Measurements from ENCODE around the gene TRANK1.

Gene TRANK1

GRCh38 chr3:36826240-36826639 is 118.6 kb downstream of the TRANK1 start:
- no peak for ATAC-seq
- TF ChIP-seq ZNF8 (CRISPR knock-in tag; IDR thresholded peaks at IDR 0.05) (no peak), RARB (CRISPR knock-in tag; IDR thresholded peaks at IDR 0.05) (no peak), TOX (CRISPR knock-in tag; IDR thresholded peaks at IDR 0.05; ENCODE audit: borderline replicate concordance) (no peak), ISL1 (CRISPR knock-in tag; IDR thresholded peaks at IDR 0.05) (no peak), GLIS3 (CRISPR knock-in tag; IDR thresholded peaks at IDR 0.05) (no peak), OSR1 (CRISPR knock-in tag; IDR thresholded peaks at IDR 0.05) (no peak), ZC3H10 (CRISPR knock-in tag; IDR thresholded peaks at IDR 0.05) (no peak), ZNF70 (CRISPR knock-in tag; IDR thresholded peaks at IDR 0.05) (no peak), ZFP3 (CRISPR knock-in tag; IDR thresholded peaks at IDR 0.05) (no peak), PPARA (CRISPR knock-in tag; IDR thresholded peaks at IDR 0.05; ENCODE audit: borderline replicate concordance) (no peak), ZNF565 (CRISPR knock-in tag; conservative IDR thresholded peaks at IDR 0.05; ENCODE audit: low read depth) (no peak), PATZ1 (CRISPR knock-in tag; IDR thresholded peaks at IDR 0.05; ENCODE audit: borderline replicate concordance) (no peak)
- TF ChIP-seq, protein P1, sequence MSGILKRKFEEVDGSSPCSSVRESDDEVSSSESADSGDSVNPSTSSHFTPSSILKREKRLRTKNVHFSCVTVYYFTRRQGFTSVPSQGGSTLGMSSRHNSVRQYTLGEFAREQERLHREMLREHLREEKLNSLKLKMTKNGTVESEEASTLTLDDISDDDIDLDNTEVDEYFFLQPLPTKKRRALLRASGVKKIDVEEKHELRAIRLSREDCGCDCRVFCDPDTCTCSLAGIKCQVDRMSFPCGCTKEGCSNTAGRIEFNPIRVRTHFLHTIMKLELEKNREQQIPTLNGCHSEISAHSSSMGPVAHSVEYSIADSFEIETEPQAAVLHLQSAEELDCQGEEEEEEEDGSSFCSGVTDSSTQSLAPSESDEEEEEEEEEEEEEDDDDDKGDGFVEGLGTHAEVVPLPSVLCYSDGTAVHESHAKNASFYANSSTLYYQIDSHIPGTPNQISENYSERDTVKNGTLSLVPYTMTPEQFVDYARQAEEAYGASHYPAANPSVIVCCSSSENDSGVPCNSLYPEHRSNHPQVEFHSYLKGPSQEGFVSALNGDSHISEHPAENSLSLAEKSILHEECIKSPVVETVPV (CRISPR knock-in tag; IDR thresholded peaks at IDR 0.05) = no peak

- no peak for ATAC-seq
- TF ChIP-seq RARB (CRISPR knock-in tag; IDR thresholded peaks at IDR 0.05) = no peak
- no peak for TF ChIP-seq SNAI2 (CRISPR knock-in tag; IDR thresholded peaks at IDR 0.05)
- no peak for TF ChIP-seq TCF4 (CRISPR knock-in tag; IDR thresholded peaks at IDR 0.05; ENCODE audit: borderline replicate concordance)
- no peak for TF ChIP-seq ZFP30 (CRISPR knock-in tag; IDR thresholded peaks at IDR 0.05)
- no peak for TF ChIP-seq PPARA (CRISPR knock-in tag; IDR thresholded peaks at IDR 0.05; ENCODE audit: borderline replicate concordance)
- TF ChIP-seq ZNF565 (CRISPR knock-in tag; conservative IDR thresholded peaks at IDR 0.05; ENCODE audit: low read depth) = no peak
- no peak for TF ChIP-seq ZFP3 (CRISPR knock-in tag; IDR thresholded peaks at IDR 0.05)
- TF ChIP-seq, protein P2, sequence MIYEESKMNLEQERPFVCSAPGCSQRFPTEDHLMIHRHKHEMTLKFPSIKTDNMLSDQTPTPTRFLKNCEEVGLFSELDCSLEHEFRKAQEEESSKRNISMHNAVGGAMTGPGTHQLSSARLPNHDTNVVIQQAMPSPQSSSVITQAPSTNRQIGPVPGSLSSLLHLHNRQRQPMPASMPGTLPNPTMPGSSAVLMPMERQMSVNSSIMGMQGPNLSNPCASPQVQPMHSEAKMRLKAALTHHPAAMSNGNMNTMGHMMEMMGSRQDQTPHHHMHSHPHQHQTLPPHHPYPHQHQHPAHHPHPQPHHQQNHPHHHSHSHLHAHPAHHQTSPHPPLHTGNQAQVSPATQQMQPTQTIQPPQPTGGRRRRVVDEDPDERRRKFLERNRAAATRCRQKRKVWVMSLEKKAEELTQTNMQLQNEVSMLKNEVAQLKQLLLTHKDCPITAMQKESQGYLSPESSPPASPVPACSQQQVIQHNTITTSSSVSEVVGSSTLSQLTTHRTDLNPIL (CRISPR knock-in tag; IDR thresholded peaks at IDR 0.05; ENCODE audit: low read depth) = no peak
- TF ChIP-seq PATZ1 (CRISPR knock-in tag; IDR thresholded peaks at IDR 0.05; ENCODE audit: borderline replicate concordance) = no peak
- TF ChIP-seq POU6F1 (CRISPR knock-in tag; IDR thresholded peaks at IDR 0.05; ENCODE audit: borderline replicate concordance, low read depth) = no peak
- no peak for TF ChIP-seq ESRRG (CRISPR knock-in tag; IDR thresholded peaks at IDR 0.05)
- no peak for TF ChIP-seq OSR1 (CRISPR knock-in tag; IDR thresholded peaks at IDR 0.05)
Observed at GRCh38 chr3:36824443-36824842, 120.4 kb downstream of the TRANK1 start.

DNA sequence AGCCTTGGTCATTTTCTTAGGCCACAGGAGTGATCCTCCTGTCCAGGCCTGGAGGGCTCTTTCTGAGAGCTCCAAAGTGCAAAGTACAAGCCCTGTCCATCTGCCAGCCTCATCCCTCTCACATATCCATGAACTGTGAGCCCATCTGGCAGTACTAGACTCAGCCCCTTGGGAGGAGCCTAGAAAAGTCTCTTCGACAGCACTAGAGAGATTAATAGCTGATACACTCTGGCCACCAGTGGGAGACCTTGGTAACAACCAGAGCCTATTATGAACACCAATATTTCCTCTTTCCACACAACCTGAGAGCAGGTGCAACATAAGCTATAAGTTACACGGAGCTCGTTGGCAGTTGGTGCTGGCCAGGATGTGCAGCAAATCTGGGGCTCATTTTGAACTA is 121.0 kb downstream of the TRANK1 start:
- TF ChIP-seq, protein P3, sequence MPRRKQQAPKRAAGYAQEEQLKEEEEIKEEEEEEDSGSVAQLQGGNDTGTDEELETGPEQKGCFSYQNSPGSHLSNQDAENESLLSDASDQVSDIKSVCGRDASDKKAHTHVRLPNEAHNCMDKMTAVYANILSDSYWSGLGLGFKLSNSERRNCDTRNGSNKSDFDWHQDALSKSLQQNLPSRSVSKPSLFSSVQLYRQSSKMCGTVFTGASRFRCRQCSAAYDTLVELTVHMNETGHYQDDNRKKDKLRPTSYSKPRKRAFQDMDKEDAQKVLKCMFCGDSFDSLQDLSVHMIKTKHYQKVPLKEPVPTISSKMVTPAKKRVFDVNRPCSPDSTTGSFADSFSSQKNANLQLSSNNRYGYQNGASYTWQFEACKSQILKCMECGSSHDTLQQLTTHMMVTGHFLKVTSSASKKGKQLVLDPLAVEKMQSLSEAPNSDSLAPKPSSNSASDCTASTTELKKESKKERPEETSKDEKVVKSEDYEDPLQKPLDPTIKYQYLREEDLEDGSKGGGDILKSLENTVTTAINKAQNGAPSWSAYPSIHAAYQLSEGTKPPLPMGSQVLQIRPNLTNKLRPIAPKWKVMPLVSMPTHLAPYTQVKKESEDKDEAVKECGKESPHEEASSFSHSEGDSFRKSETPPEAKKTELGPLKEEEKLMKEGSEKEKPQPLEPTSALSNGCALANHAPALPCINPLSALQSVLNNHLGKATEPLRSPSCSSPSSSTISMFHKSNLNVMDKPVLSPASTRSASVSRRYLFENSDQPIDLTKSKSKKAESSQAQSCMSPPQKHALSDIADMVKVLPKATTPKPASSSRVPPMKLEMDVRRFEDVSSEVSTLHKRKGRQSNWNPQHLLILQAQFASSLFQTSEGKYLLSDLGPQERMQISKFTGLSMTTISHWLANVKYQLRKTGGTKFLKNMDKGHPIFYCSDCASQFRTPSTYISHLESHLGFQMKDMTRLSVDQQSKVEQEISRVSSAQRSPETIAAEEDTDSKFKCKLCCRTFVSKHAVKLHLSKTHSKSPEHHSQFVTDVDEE (CRISPR knock-in tag; IDR thresholded peaks at IDR 0.05) = no peak
- TF ChIP-seq SNAI2 (CRISPR knock-in tag; IDR thresholded peaks at IDR 0.05) (no peak), TCF4 (CRISPR knock-in tag; IDR thresholded peaks at IDR 0.05; ENCODE audit: borderline replicate concordance) (no peak), ZNF565 (CRISPR knock-in tag; conservative IDR thresholded peaks at IDR 0.05; ENCODE audit: low read depth) (no peak), PPARA (CRISPR knock-in tag; IDR thresholded peaks at IDR 0.05; ENCODE audit: borderline replicate concordance) (no peak)
- no peak for ATAC-seq

Measured in SK-N-SH treated with all-trans-retinoic acid at 6 μM for 48 hours (cell line).